Umbilical cord (tissue), 2 donors: ENCODE results near the gene PTCH1. TPM values are rescaled to one million over a fixed set of nuclear protein-coding genes. Genes with fewer than 3 reads are reported as not detected.

Source experiments
- DNase-seq: peaks from one replicate; pipeline ENCODE4 v3.0.0-alpha.2; 2015; ENCODE audit warnings: low spot score
- total RNA-seq: library from RNA; depleted of rRNA; stranded (reverse); fragments of >200 nt; gene quantifications from one replicate; pipeline ENCODE4 v1.2.3, GENCODE V29; 2014; ENCODE audit warnings: low replicate concordance; ENCODE audit not compliant: insufficient read depth

Gene PTCH1
- total RNA-seq, 1 donor from 2014 or later: 7.5 TPM

DNA sequence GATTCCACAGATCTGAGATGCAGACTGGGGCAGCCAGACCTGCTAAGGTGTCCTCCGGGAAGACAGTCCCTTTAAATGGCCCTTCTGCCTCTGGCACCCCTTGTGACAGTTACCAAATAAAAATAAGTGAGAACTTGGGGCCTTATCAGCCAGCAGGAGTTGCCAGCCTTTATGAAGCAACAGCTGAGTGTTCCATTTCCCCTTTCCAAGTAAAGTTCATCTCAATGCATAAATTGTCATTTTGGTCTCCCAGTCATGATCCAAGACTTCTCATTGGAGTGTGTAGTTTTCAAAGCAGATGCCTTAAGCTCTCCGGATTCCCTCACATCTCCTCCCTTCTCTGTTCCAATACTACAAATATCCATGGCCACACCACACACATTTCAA lies 4.1 kb downstream of the PTCH1 start:
- DNase-seq: peak; percentile 81

- no peak for DNase-seq
Measured at GRCh38 chr9:95511952-95512708, 4.6 kb downstream of the PTCH1 start.

DNA sequence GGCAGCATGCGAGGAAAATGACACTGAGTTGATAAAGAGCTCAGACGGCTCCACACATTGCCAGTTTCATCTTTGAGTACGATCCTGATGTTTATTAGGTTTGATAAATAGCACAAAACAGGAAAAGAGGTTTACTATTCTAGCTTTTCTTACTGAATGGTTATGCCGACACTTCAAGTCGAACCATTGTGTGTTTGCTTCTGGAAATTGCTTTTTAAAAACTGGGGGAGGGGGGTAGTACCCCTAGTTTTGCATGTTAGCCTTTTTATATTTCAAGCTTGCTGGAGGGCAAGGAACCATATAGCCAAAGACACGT lies 5.2 kb downstream of the PTCH1 start:
- DNase-seq: no peak

GRCh38 chr9:95510709-95511615 lies 5.8 kb downstream of the PTCH1 start:
- peak; percentile 97 for DNase-seq

DNA sequence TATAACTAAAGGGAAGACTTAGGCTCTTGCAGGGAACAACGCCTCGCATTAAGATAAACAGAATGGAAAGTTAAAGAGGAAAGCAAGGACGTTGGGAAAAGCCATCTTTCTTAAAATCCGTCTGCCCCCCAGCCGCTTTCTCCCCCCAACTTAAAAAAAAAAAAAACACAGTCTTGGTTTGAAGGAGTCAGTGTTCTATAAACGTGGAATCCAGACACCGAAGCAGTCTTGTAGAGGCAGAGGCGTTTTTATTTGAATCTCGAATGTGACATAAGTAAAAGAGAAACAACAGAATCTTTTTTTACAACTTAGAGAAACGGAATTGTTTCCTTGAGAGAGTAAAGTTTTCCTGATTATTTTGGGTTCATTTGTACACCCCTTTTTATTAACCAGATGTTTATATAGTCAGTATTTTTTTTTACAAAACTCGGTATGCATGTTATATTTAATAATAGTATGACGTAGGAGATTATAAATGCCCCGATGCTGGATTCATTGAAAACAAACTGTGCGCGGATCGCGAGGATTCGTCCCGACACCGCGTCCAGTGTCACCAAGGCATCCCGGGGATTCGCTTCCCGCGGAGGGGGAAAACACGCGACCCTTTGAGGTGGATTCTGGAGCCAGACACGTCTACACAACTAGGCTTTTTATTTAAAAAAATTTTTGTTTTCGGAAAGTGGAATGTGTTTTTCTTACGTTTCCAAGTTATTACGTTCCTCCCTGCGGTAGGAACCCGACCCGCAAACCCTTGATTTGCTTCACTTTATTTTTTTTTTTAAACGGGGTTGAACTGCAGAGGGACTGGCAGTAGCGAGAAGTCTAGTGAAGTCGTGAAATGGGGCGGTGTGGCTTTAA lies 6.7 kb downstream of the PTCH1 start:
- no peak for DNase-seq

- peak; percentile 98 for DNase-seq
Measured at GRCh38 chr9:95508968-95509850, 7.6 kb downstream of the PTCH1 start.

GRCh38 chr9:95508242-95508967 lies 8.4 kb downstream of the PTCH1 start:
- no peak for DNase-seq

DNA sequence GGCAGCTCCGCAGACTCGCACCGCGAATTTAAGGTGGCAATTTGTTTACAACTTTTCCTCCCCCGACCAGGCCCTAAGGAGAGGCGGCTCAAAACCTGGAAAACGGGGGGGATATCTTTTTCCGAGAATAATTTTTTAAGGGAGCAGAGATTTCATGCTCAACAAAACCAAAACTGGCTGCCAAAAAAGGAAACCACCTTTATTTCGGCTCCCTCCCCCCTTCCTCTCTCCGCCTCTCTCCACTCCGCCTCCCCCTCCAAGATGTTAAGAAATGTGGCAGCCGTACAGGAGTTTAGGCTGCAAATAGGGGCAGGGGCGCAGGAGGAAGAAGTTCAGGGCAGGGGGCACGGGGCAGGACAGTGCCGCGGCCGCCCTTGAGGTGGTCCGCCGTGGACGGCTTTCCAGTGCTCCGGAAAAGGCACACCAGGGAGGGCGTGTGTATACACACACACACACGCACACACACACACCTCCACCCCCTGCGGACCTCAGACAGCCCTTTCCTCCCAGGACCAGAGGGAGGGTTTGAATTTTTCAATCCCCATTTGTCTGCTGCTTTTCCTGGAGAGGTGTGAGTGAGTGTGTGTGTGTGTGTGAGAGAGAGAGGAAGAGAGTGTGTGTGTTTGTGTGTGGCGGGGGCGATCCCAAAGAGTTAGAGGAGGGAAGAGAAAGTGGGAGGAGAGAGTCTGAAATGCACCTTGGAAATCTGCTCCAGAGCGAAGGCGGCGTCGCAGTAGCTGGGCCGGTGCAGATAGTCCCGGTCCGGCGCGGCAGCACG lies 9.1 kb downstream of the PTCH1 start:
- peak; percentile 89 for DNase-seq

DNA sequence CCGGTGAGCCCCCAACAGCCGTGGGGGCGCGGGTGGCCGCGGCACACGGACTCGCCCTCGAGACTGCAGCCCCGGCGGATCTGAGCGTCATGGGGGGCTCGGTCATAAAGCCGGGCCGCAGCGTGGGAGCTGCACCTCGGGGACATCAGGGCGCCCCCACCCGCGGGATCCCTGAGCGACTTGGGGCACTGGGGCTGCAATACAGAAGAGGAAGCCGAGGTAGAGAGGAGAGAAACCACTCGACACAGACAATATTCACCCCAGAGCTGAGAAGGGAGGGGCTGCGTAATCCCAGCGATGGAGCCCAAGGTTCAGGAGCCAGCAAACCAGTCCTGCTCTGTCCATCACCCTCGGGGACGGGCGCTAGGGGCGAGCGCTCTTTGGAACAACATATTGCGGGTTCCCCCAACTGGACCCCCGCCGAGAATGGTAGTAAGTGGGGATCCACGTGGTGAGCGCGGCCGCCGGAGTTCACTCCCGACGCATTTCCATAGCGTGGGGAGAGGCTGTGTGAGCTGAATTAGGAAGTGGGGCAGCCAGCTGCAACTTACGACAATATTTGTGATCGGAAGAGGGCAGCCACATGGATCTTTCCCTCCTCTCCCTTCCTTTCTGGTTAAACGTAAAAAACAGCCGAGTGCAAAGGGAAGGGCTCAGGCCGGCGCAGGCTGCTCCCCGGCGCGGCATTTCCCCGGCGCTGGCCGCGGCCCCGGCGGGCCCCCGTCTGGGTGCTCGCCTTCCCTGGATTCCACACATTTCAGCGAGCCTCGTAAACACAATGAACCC lies 9.9 kb downstream of the PTCH1 start:
- peak; percentile 64 for DNase-seq

- DNase-seq: no peak
Measured at GRCh38 chr9:95506428-95506677, 10.4 kb downstream of the PTCH1 start.

GRCh38 chr9:95505717-95506427 lies 10.9 kb downstream of the PTCH1 start:
- DNase-seq: peak; percentile 78

GRCh38 chr9:95505072-95505716 lies 11.6 kb downstream of the PTCH1 start:
- no peak for DNase-seq

GRCh38 chr9:95504053-95504963 lies 12.5 kb downstream of the PTCH1 start:
- DNase-seq: peak; percentile 62

GRCh38 chr9:95503369-95503768 lies 13.4 kb downstream of the PTCH1 start:
- DNase-seq: no peak

- DNase-seq: no peak
Measured at GRCh38 chr9:95502248-95502647, 14.5 kb downstream of the PTCH1 start.

GRCh38 chr9:95499847-95500246 lies 16.9 kb downstream of the PTCH1 start:
- DNase-seq: peak; percentile 84
